Measurements from ENCODE around the gene IDH3G. TPM values are rescaled to one million over a fixed set of nuclear protein-coding genes. Genes with fewer than 3 reads are reported as not detected.

Gene IDH3G
- total RNA-seq, 5 donors from 2014 or later (not counting 1 experiment from before 2014, with no cell fraction given), result 47.7 to 54.6 (median 51.8) TPM

DNA sequence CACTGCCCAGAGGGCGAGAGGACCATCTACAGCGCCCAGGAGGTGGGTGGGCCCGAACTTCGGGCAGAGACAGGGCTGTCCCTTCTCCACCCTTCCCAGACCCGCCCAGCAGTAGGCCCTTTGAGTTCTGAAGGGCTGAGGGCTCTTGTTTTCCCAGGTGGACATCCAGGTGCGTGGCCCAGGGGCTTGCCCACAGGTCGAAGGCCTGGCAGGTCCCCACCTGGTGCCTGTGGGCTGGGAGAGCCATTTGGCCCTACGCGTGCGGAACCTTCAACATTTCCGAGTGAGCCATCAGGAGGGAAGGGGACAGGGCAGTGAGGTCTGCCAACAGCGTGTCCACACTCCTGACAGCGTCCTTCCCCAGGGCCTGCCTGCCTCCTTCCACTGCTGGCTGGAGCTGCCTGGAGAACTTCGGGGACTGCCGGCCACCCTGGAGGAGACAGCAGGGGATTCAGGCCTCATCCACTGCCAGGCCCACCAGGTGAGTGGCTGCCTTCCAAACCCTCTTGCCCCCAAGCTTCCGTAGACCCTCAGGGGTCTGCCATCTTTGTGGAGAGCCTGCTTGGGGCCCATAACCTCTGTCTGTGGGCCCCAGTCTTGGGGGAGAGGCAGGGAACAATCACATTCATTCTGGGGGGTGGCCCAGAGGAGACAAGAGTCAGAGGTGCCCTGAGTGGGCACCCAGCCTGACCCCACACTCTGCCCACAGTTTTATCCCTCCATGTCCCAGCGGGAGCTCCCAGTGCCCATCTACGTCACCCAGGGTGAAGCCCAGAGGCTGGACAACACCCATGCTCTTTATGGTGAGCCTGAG is 23.4 kb downstream of the IDH3G start:
- no peak for ATAC-seq (replicated peaks in 1 of 4)
- H3K27me3 ChIP-seq (replicated peaks in 1 of 2; ENCODE audit: control insufficient read depth in 2 of 2, extremely low read depth in 1 of 2, insufficient read depth in 2 of 2, low read length in 1 of 2), result no peaks in the 10 kb centered on the region

DNA sequence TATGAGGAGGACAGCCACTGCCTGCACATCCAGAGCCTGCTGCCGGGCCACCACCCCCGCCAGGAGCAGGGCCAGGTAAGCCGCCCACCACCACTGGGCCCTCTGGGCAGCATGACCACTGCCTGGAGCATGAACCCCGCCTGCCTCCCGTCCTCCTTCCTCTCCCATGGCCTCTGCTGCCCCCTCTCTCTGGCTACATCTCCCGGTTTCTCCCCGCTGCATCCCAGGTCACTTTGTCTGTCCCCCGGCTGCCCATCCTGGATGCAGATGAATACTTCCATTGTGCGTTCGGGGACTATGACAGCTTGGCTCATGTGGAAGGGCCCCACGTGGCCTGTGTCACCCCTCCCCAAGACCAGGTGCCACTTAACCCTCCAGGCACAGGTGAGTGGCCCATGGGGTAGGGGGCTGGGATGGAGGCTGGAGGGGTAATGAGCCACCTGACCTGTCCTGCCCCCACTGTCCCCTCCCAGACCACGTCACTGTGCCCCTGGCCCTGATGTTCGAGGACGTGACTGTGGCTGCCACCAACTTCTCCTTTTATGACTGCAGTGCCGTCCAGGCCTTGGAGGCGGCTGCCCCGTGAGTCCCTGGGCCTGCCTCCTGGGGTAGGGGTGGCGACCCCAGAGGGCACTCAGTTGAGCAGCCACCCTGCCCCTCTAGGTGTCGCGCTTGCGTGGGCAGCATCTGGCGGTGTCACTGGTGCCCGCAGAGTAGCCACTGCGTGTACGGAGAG is 24.1 kb downstream of the IDH3G start:
- CTCF ChIA-PET, result no interaction called here
- H3K27ac Mint-ChIP-seq, result no peak overlapping the region
- POLR2A ChIA-PET, result no interaction called here
- Histone ChIP-seq H3K4me1 (ENCODE audit: control insufficient read depth in 1 of 2, extremely low read depth in 1 of 2, insufficient read depth in 2 of 2, low read length in 2 of 2) (peaks cover 0 to 12% of the 10 kb centered on the region in 2 experiments), H3K4me3 (ENCODE audit: control insufficient read depth in 1 of 2, extremely low read depth in 1 of 2, low read length in 1 of 2) (no peak overlapping the region), H3K36me3 (ENCODE audit: control insufficient read depth in 2 of 2, extremely low read depth in 1 of 2, insufficient read depth in 1 of 2, low read length in 1 of 2) (no peaks in the 10 kb centered on the region), H3K27ac (ENCODE audit: low read length) (no peak overlapping the region), H3K9me3 (no peaks in the 10 kb centered on the region), H3K27me3 (replicated peaks in 1 of 2; ENCODE audit: control insufficient read depth in 2 of 2, extremely low read depth in 1 of 2, insufficient read depth in 2 of 2, low read length in 1 of 2) (no peaks in the 10 kb centered on the region)
- no peaks in the 10 kb centered on the region for H3K27me3 Mint-ChIP-seq
- no peaks in the 10 kb centered on the region for H3K9me3 Mint-ChIP-seq
- no peak overlapping the region for H3K4me3 Mint-ChIP-seq
- H3K36me3 Mint-ChIP-seq, result no peaks in the 10 kb centered on the region
- ATAC-seq (replicated peaks in 1 of 4) (no peak), DNase-seq (peak in 1 of 35 experiments; percentile 1)
- WGBS (ENCODE audit: insufficient coverage), result 90% methylated on average over 7 of the region's 25 CpGs
- peaks cover 4 to 8% (median 7%) of the 10 kb centered on the region in 3 donors for H3K4me1 Mint-ChIP-seq

More for the DNA sequence above, 23.4 kb downstream of the IDH3G start:
- Mint-ChIP-seq H3K36me3 (no peaks in the 10 kb centered on the region), H3K27ac (no peak overlapping the region), H3K4me1 (peaks cover 4 to 8% (median 7%) of the 10 kb centered on the region in 3 donors), H3K27me3 (no peaks in the 10 kb centered on the region), H3K9me3 (no peaks in the 10 kb centered on the region), H3K4me3 (no peak overlapping the region)
- no peak overlapping the region for H3K27ac ChIP-seq (ENCODE audit: low read length)
- no peaks in the 10 kb centered on the region for H3K36me3 ChIP-seq (ENCODE audit: control insufficient read depth in 2 of 2, extremely low read depth in 1 of 2, insufficient read depth in 1 of 2, low read length in 1 of 2)
- no peak for DNase-seq
- ChIA-PET CTCF (no interaction called here), POLR2A (no interaction called here)
- 92% methylated on average over 5 of the region's 18 CpGs for WGBS (ENCODE audit: insufficient coverage)
- H3K4me3 ChIP-seq (ENCODE audit: control insufficient read depth in 1 of 2, extremely low read depth in 1 of 2, low read length in 1 of 2), result no peak overlapping the region
- H3K4me1 ChIP-seq (ENCODE audit: control insufficient read depth in 1 of 2, extremely low read depth in 1 of 2, insufficient read depth in 2 of 2, low read length in 2 of 2), result peaks cover 0 to 12% of the 10 kb centered on the region in 2 experiments
- no peaks in the 10 kb centered on the region for H3K9me3 ChIP-seq

DNA sequence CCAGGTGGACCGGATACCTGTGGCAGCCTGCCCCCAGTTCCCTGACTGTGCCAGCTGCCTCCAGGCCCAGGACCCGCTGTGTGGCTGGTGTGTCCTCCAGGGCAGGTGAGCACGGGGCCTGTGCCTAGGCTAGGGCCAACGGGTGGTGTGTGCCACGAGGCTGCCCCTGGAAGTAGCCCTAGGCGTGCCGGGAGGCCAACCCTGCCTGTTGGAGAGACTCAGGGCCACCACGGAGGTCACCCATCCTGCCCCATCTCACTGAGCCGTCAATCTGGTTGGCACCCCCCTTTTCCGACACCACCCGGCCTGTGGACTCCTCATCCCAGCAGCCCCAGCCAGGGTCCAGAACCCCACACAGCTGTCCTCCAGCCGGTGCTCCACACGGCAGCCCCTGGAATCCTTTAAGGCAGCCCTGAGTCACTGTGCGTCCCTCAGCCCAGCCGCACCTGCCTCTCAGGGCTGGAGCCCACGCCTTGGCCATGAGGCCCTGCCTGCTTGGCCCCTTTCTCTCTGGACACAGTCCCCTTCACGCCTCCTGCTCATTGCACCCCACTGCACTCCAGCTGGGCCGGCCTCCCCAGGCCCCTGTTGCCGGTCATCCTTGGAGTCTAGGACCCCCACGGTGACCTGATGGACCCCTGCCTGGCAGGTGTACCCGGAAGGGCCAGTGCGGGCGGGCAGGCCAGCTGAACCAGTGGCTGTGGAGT is 24.9 kb downstream of the IDH3G start:
- POLR2A ChIA-PET, result no interaction called here
- ATAC-seq (replicated peaks in 1 of 4), result no peak

DNA sequence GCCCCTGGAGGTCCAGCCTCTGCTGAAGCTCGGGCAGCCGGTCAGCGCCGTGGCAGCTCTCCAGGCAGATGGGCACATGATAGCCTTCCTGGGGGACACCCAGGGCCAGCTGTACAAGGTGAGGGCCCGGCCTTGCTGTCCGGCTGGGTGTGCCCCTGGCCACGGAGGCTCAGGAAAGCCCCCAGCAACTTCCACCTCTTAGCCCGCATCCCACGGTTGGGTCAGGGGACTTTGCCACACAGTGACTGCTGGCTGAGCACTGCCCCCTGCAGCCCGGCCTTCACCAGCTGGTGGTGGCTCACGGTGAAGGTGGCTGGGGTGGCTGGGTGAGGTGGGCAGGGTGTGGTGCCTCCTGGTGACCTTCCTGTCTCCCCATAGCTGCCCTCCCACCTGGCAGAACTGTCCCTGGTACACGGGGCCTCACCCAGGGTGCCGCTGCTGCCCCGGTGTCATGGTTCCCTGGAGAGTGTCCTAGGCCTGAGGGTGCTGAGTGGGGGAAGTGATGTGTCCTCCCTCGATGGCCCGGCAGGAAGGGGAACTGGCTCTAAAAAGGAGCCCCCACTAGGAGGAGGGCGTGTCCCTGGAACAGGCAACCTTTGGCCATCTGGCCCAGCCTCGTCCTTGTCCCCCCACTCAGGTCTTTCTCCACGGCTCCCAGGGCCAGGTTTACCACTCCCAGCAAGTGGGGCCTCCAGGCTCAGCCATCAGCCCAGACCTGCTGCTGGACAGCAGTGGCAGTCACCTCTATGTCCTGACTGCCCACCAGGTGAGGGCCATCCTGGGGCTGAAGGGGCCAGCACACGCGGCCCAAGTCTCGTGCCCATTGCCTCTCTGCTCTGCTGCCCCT is 25.6 kb downstream of the IDH3G start:
- POLR2A ChIA-PET, result no interaction called here
- DNase-seq (peak in 1 of 35 experiments; percentile 2), ATAC-seq (replicated peaks in 1 of 4) (no peak)
- Histone ChIP-seq H3K27ac (ENCODE audit: low read length) (no peak overlapping the region), H3K36me3 (ENCODE audit: control insufficient read depth in 2 of 2, extremely low read depth in 1 of 2, insufficient read depth in 1 of 2, low read length in 1 of 2) (no peaks in the 10 kb centered on the region), H3K4me3 (ENCODE audit: control insufficient read depth in 1 of 2, extremely low read depth in 1 of 2, low read length in 1 of 2) (no peak overlapping the region), H3K9me3 (no peaks in the 10 kb centered on the region), H3K4me1 (ENCODE audit: control insufficient read depth in 1 of 2, extremely low read depth in 1 of 2, insufficient read depth in 2 of 2, low read length in 2 of 2) (peaks cover 0 to 18% of the 10 kb centered on the region in 2 experiments), H3K27me3 (replicated peaks in 1 of 2; ENCODE audit: control insufficient read depth in 2 of 2, extremely low read depth in 1 of 2, insufficient read depth in 2 of 2, low read length in 1 of 2) (no peaks in the 10 kb centered on the region)
- no peak overlapping the region for H3K4me3 Mint-ChIP-seq
- H3K9me3 Mint-ChIP-seq, result no peaks in the 10 kb centered on the region
- CTCF ChIA-PET, result no interaction called here
- peaks cover 0 to 4% of the 10 kb centered on the region in 2 donors for H3K27me3 Mint-ChIP-seq
- no peak overlapping the region for H3K27ac Mint-ChIP-seq
- peaks cover 7 to 12% (median 11%) of the 10 kb centered on the region in 3 donors for H3K4me1 Mint-ChIP-seq
- no peaks in the 10 kb centered on the region for H3K36me3 Mint-ChIP-seq
- 94% methylated on average over 3 of the region's 22 CpGs for WGBS (ENCODE audit: insufficient coverage)

More for the DNA sequence above, 24.9 kb downstream of the IDH3G start:
- Histone ChIP-seq H3K9me3 (no peaks in the 10 kb centered on the region), H3K27me3 (replicated peaks in 1 of 2; ENCODE audit: control insufficient read depth in 2 of 2, extremely low read depth in 1 of 2, insufficient read depth in 2 of 2, low read length in 1 of 2) (no peaks in the 10 kb centered on the region), H3K4me1 (ENCODE audit: control insufficient read depth in 1 of 2, extremely low read depth in 1 of 2, insufficient read depth in 2 of 2, low read length in 2 of 2) (peaks cover 0 to 12% of the 10 kb centered on the region in 2 experiments), H3K27ac (ENCODE audit: low read length) (no peak overlapping the region), H3K36me3 (ENCODE audit: control insufficient read depth in 2 of 2, extremely low read depth in 1 of 2, insufficient read depth in 1 of 2, low read length in 1 of 2) (no peaks in the 10 kb centered on the region), H3K4me3 (ENCODE audit: control insufficient read depth in 1 of 2, extremely low read depth in 1 of 2, low read length in 1 of 2) (no peak overlapping the region)
- no peak overlapping the region for H3K4me3 Mint-ChIP-seq
- no peaks in the 10 kb centered on the region for H3K27me3 Mint-ChIP-seq
- H3K9me3 Mint-ChIP-seq, result no peaks in the 10 kb centered on the region
- 93% methylated on average over 8 of the region's 23 CpGs for WGBS (ENCODE audit: insufficient coverage)
- peaks cover 4 to 8% (median 7%) of the 10 kb centered on the region in 3 donors for H3K4me1 Mint-ChIP-seq
- DNase-seq, result peak in 1 of 35 experiments; percentile 2
- no peak overlapping the region for H3K27ac Mint-ChIP-seq
- CTCF ChIA-PET, result no interaction called here
- no peaks in the 10 kb centered on the region for H3K36me3 Mint-ChIP-seq

DNA sequence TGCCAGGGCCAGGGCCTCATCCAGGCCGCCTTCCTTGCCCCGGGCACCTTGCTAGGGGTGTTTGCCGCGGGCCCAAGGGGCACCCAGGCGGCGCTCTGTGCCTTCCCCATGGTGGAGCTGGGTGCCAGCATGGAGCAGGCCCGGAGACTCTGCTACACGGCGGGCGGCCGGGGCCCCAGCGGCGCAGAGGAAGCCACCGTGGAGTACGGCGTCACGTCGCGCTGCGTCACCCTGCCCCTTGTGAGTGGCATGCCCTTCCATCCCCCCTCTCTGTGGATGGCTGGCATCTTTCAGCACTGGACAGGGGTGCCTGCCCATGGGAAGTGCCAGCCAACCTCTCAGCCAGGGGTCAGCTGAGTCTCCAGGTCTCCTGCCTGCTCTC is 26.5 kb downstream of the IDH3G start:
- 100% methylated on average over 6 of the region's 20 CpGs for WGBS (ENCODE audit: insufficient coverage)
- DNase-seq (peak in 1 of 35 experiments; percentile 2), ATAC-seq (replicated peaks in 1 of 4) (no peak)
- ChIA-PET POLR2A (no interaction called here), CTCF (no interaction called here)
- Histone ChIP-seq H3K27me3 (replicated peaks in 1 of 2; ENCODE audit: control insufficient read depth in 2 of 2, extremely low read depth in 1 of 2, insufficient read depth in 2 of 2, low read length in 1 of 2) (peaks cover 0 to 3% of the 10 kb centered on the region in 2 experiments), H3K27ac (ENCODE audit: low read length) (no peak overlapping the region), H3K4me1 (ENCODE audit: control insufficient read depth in 1 of 2, extremely low read depth in 1 of 2, insufficient read depth in 2 of 2, low read length in 2 of 2) (peaks cover 0 to 18% of the 10 kb centered on the region in 2 experiments), H3K36me3 (ENCODE audit: control insufficient read depth in 2 of 2, extremely low read depth in 1 of 2, insufficient read depth in 1 of 2, low read length in 1 of 2) (no peaks in the 10 kb centered on the region), H3K4me3 (ENCODE audit: control insufficient read depth in 1 of 2, extremely low read depth in 1 of 2, low read length in 1 of 2) (no peak overlapping the region), H3K9me3 (no peaks in the 10 kb centered on the region)
- Mint-ChIP-seq H3K4me1 (peaks cover 7 to 12% (median 11%) of the 10 kb centered on the region in 3 donors), H3K36me3 (no peaks in the 10 kb centered on the region), H3K27me3 (peaks cover 0 to 4% of the 10 kb centered on the region in 2 donors), H3K4me3 (no peak overlapping the region), H3K9me3 (no peaks in the 10 kb centered on the region), H3K27ac (no peak overlapping the region)

All from T-cell (primary cell).